ENCODE data around the gene PRRX2.

The PRRX2 gene

GRCh38 chr9:129685220-129685932 lies 19.9 kb downstream of the PRRX2 start:
- no peak for DNase-seq

GRCh38 chr9:129685933-129686259 lies 20.4 kb downstream of the PRRX2 start:
- no peak for DNase-seq

GRCh38 chr9:129686736-129687135 lies 21.3 kb downstream of the PRRX2 start:
- DNase-seq, result no peak

GRCh38 chr9:129687391-129687790 lies 21.9 kb downstream of the PRRX2 start:
- no peak for DNase-seq

- DNase-seq, result no peak
Measured at GRCh38 chr9:129688285-129689043, 23.0 kb downstream of the PRRX2 start.

GRCh38 chr9:129692534-129692933 lies 27.1 kb downstream of the PRRX2 start:
- DNase-seq, result no peak

GRCh38 chr9:129693741-129694140 lies 28.3 kb downstream of the PRRX2 start:
- no peak for DNase-seq

GRCh38 chr9:129694243-129694646 lies 28.8 kb downstream of the PRRX2 start:
- DNase-seq, result no peak

- no peak for DNase-seq
Measured at GRCh38 chr9:129695870-129696269, 30.4 kb downstream of the PRRX2 start.

GRCh38 chr9:129696944-129697655 lies 31.7 kb downstream of the PRRX2 start:
- DNase-seq, result peak; percentile 5

- DNase-seq, result no peak
Measured at GRCh38 chr9:129697656-129698253, 32.3 kb downstream of the PRRX2 start.

- DNase-seq, result no peak
Measured at GRCh38 chr9:129698254-129698757, 32.9 kb downstream of the PRRX2 start.

- DNase-seq, result no peak
Measured at GRCh38 chr9:129701054-129701453, 35.6 kb downstream of the PRRX2 start.

GRCh38 chr9:129701549-129701948 lies 36.1 kb downstream of the PRRX2 start:
- no peak for DNase-seq

- DNase-seq, result no peak
Measured at GRCh38 chr9:129702589-129703520, 37.4 kb downstream of the PRRX2 start.

GRCh38 chr9:129703667-129704355 lies 38.4 kb downstream of the PRRX2 start:
- DNase-seq, result no peak

- DNase-seq, result no peak
Measured at GRCh38 chr9:129704807-129705206, 39.4 kb downstream of the PRRX2 start.

GRCh38 chr9:129708793-129709192 lies 43.3 kb downstream of the PRRX2 start:
- DNase-seq, result no peak

- no peak for DNase-seq
Measured at GRCh38 chr9:129709438-129710168, 44.2 kb downstream of the PRRX2 start.

GRCh38 chr9:129710169-129710453 lies 44.7 kb downstream of the PRRX2 start:
- DNase-seq, result no peak
